ENCODE data around the gene SLC17A2.

SLC17A2 gene

DNA sequence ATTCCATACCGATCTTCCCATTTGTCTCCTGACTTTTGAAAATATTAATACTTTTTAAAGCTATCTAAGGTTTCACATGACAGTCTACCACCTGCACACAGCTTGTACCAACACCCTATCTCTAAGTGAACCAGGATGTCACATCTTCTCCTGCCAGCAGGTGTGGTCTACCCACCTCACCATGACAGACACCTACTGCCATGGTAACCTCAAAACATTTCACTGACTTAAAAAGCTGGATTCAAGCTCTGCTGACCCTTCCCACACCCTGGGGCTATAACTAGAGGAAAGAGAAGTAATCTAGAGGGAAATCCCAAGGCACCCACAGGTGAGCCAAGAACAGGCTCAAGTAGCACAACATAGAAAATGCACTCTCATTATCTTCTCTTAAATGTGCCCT lies 57.7 kb downstream of the SLC17A2 start:
- H3K4me3 ChIP-seq (ENCODE audit: low read depth, low read length): no peak overlapping the region
- TF ChIP-seq, protein P1, sequence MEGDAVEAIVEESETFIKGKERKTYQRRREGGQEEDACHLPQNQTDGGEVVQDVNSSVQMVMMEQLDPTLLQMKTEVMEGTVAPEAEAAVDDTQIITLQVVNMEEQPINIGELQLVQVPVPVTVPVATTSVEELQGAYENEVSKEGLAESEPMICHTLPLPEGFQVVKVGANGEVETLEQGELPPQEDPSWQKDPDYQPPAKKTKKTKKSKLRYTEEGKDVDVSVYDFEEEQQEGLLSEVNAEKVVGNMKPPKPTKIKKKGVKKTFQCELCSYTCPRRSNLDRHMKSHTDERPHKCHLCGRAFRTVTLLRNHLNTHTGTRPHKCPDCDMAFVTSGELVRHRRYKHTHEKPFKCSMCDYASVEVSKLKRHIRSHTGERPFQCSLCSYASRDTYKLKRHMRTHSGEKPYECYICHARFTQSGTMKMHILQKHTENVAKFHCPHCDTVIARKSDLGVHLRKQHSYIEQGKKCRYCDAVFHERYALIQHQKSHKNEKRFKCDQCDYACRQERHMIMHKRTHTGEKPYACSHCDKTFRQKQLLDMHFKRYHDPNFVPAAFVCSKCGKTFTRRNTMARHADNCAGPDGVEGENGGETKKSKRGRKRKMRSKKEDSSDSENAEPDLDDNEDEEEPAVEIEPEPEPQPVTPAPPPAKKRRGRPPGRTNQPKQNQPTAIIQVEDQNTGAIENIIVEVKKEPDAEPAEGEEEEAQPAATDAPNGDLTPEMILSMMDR (IDR thresholded peaks at IDR 0.05; ENCODE audit: low read depth, low read length): no peak

DNA sequence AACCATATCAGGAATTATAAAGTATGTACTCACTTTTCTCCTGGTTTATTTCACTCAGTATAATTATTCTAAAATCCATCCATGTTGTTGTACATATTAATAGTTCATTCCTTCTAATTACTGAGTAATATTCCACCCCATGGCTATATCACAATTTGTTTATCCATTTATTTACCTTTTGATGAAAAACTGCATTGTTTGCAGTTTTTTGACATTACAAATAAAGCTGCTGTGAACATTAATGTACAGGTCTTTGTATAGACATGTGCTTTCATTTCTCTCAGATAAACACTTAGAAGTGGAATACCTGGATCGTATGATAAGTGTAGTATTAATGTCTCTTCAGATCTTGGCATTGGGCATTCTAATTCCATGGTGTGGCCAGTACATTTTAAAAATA lies 60.7 kb downstream of the SLC17A2 start:
- H3K4me3 ChIP-seq (ENCODE audit: low read depth, low read length): no peak overlapping the region
- TF ChIP-seq, protein P1 (IDR thresholded peaks at IDR 0.05; ENCODE audit: low read depth, low read length): no peak

DNA sequence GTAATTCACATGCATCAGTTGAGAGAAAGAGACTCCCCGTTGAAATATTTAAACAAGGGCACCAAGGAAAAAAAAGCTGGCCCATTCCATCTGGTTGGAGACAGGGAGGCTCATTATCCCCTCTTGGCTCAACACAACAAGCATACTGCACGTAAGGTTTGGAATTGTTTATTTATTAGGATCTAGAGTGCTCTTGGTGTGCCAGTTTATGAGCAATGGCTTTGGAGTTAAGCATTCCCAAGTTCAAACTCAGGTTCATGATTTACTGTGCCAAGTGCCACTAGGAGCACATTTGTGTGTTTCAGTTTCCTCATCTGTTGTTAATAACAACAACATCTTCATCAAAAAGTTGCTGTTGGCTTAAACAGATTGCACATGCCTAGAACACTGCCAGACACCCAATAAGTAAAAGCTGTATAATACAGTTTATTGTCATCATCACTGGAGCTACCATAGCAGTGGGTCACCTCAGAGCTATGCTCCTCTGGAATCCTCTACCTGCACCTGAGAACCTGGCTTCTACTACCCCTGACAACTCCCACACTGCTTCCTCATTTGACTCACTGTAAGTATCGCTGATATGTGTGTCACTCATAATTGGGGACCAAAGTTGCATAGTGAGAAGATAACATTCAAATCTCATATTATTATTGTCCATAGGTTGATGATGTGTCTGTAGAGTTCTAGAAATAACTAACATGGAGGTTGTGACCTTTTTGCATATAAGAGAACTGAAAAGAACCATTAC lies 61.9 kb downstream of the SLC17A2 start:
- TF ChIP-seq, protein P1 (IDR thresholded peaks at IDR 0.05; ENCODE audit: low read depth, low read length): no peak
- no peak overlapping the region for H3K4me3 ChIP-seq (ENCODE audit: low read depth, low read length)

DNA sequence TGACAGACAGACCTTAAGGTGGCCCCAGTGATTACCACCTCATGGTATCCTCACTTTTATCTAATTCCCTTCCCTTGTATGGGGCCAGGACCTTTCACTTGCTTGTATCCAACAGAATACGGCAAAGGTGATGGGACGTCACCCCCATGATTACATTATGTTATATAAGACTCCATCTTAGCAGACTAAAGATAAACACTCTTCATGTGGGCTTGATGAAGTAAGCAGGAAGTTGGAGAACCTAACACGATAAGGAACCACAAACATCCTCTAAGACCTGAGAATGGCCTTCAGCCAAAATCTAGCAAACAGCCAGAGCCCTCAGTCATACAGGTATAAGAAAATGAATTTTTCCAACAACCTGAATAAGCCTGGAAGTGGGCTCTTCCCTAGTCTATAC lies 64.5 kb downstream of the SLC17A2 start:
- no peak overlapping the region for H3K4me3 ChIP-seq (ENCODE audit: low read depth, low read length)
- TF ChIP-seq, protein P1 (IDR thresholded peaks at IDR 0.05; ENCODE audit: low read depth, low read length): no peak

DNA sequence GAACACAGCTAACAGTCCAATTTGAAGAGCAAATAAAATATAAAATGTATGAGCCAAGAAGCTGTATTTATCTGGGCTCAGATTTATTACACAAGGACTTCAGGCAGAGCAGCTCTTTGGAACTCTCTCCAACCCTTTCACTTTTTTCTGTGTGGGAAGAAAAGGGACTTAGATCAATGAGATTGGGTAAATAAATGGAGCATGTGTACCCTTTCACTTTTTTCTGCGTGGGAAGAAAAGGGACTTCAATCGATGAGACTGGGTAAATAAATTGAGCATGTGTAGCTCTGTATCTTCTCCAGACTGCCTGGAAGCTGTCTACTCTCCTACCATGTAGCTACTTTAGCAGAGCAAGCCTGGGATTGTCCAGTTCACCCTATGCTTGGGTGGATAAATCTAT lies 67.1 kb downstream of the SLC17A2 start:
- TF ChIP-seq, protein P1 (IDR thresholded peaks at IDR 0.05; ENCODE audit: low read depth, low read length): no peak
- no peak overlapping the region for H3K4me3 ChIP-seq (ENCODE audit: low read depth, low read length)

All from WI38 (cell line).